ENCODE results near the gene RAB3C. TPM values are rescaled to one million over a fixed set of nuclear protein-coding genes. Genes with fewer than 3 reads are reported as not detected.
A peak's percentile ranks its signal among the peaks of the same experiment; 100 is the strongest.

Gene RAB3C
- total RNA-seq, 3 donors from 2014 or later = 2.9 to 4.8 (median 3.1) TPM

DNA sequence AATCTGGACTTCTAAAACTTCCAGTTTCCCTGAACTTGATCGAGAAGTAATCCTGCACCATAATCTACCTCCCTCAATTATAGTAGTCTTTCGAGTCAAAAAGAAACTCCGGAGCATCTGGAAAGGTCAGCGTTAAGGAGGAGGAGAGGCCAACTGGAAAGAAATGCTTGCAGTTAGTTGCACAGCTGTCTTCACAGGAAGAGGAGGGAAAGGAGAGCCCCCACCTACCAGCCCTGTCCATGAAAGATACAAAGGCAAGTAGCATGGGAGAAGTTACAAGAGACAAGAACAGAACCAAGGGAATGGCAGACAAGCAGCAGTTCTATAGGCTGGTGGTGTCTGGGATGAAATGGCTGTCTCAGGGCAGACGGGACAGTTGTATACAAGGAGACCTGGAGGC is 170.6 kb downstream of the RAB3C start:
- Histone ChIP-seq H3K9me3 (no peaks in the 10 kb centered on the region), H3K4me3 (no peak overlapping the region), H3K36me3 (ENCODE audit: low read depth) (no peaks in the 10 kb centered on the region), H3K4me1 (ENCODE audit: low read depth) (no peaks in the 10 kb centered on the region)
- no peak for ATAC-seq
- intact Hi-C loops (cut with DNase I, micrococcal nuclease) = no loop called here
- DNase-seq = no peak
- TF ChIP-seq, protein P1, sequence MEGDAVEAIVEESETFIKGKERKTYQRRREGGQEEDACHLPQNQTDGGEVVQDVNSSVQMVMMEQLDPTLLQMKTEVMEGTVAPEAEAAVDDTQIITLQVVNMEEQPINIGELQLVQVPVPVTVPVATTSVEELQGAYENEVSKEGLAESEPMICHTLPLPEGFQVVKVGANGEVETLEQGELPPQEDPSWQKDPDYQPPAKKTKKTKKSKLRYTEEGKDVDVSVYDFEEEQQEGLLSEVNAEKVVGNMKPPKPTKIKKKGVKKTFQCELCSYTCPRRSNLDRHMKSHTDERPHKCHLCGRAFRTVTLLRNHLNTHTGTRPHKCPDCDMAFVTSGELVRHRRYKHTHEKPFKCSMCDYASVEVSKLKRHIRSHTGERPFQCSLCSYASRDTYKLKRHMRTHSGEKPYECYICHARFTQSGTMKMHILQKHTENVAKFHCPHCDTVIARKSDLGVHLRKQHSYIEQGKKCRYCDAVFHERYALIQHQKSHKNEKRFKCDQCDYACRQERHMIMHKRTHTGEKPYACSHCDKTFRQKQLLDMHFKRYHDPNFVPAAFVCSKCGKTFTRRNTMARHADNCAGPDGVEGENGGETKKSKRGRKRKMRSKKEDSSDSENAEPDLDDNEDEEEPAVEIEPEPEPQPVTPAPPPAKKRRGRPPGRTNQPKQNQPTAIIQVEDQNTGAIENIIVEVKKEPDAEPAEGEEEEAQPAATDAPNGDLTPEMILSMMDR (IDR thresholded peaks at IDR 0.05) = no peak

DNA sequence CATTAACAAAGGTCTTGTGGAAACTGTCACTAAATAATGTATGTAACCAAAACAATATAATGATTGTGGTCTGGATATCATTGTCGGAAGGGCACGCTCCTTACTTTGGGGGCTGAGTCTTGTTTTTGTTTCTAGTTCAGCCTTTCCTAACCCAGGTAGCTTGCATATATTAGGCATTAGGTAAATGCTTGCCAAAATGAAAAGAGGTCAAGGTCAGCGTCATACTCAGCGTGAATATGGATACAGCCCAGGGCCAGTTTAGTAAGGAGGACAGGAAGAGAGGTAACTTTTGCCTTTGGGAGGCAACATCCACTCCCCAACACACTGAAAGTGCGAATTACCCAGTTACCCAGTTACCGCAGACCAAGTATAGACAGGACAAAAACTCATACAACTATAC is 171.4 kb downstream of the RAB3C start:
- Histone ChIP-seq H3K36me3 (ENCODE audit: low read depth) (no peaks in the 10 kb centered on the region), H3K4me1 (ENCODE audit: low read depth) (no peaks in the 10 kb centered on the region), H3K9me3 (no peaks in the 10 kb centered on the region), H3K4me3 (no peak overlapping the region)
- TF ChIP-seq, protein P1 (IDR thresholded peaks at IDR 0.05) = no peak
- no peak for ATAC-seq
- DNase-seq = no peak
- intact Hi-C loops (cut with DNase I, micrococcal nuclease) = no loop called here

DNA sequence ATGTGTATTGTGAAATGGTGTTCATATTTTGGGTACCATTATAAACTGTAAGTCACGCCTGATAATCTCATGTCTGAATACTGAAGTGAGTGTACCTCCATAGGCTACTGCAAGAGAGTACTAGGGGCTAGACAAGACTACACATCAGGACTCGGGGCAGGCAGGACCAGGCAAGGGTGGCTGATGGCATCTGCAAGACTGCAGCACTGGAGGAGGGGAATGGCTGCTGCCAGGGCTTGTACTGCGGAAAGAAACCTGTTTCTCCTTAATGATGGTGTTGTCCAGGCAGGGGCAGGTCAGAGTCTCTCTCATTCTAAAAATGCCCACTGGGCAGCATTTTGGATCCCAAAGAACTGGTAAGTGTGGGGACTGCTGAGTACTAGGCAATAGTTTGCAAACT is 172.5 kb downstream of the RAB3C start:
- DNase-seq = no peak
- intact Hi-C loops (cut with DNase I, micrococcal nuclease) = no loop called here
- TF ChIP-seq, protein P1 (IDR thresholded peaks at IDR 0.05) = no peak
- H3K4me1 ChIP-seq (ENCODE audit: low read depth) = no peaks in the 10 kb centered on the region
- H3K9me3 ChIP-seq = no peaks in the 10 kb centered on the region
- H3K36me3 ChIP-seq (ENCODE audit: low read depth) = no peaks in the 10 kb centered on the region
- no peak for ATAC-seq
- no peak overlapping the region for H3K4me3 ChIP-seq

DNA sequence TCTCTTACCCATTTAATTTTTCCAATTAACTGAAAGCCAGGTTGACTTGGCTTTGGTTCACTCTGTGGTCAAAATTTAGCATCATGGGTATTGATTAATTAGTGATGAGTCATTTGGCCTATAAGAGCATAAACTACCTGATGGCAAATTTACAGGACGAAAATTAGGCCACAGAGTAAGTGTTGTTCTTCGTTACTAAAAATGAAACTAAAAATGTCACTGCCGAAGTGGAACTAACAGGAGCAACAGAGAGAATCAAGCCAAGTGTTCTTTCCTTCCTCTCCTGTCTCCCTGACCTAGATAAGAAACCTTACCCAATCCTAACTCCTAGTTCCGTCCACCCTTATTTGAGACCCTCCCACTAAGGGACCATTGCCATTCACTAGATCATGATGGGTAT is 176.9 kb downstream of the RAB3C start:
- no peak overlapping the region for H3K4me3 ChIP-seq
- ATAC-seq (peak; percentile 57), DNase-seq (no peak)
- TF ChIP-seq, protein P1 (IDR thresholded peaks at IDR 0.05) = no peak
- no peaks in the 10 kb centered on the region for H3K4me1 ChIP-seq (ENCODE audit: low read depth)
- no peaks in the 10 kb centered on the region for H3K36me3 ChIP-seq (ENCODE audit: low read depth)
- intact Hi-C loops (cut with DNase I, micrococcal nuclease) = no loop called here
- no peaks in the 10 kb centered on the region for H3K9me3 ChIP-seq

DNA sequence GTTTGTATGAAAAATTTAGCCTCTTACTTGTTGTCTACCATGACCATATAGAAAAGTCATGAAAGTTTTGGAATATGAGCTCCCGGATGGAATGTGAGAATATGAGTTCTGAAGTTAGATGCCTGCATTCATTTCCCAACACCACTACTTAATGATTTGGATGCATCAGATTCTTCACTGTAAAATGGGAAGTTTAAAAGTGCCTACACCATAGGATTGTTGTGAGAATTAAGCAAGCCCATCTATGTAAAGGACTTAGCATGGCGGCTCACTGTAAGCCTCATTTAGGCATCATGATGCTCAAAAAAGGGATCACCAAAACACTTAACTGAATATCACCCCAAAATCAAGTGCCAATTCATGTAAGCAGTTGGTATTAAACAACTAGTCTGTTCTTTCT is 177.3 kb downstream of the RAB3C start:
- ATAC-seq = no peak
- no peaks in the 10 kb centered on the region for H3K36me3 ChIP-seq (ENCODE audit: low read depth)
- DNase-seq = no peak
- no peak overlapping the region for H3K4me3 ChIP-seq
- no peaks in the 10 kb centered on the region for H3K4me1 ChIP-seq (ENCODE audit: low read depth)
- no peaks in the 10 kb centered on the region for H3K9me3 ChIP-seq
- TF ChIP-seq, protein P1 (IDR thresholded peaks at IDR 0.05) = no peak
- intact Hi-C loops (cut with DNase I, micrococcal nuclease) = no loop called here

DNA sequence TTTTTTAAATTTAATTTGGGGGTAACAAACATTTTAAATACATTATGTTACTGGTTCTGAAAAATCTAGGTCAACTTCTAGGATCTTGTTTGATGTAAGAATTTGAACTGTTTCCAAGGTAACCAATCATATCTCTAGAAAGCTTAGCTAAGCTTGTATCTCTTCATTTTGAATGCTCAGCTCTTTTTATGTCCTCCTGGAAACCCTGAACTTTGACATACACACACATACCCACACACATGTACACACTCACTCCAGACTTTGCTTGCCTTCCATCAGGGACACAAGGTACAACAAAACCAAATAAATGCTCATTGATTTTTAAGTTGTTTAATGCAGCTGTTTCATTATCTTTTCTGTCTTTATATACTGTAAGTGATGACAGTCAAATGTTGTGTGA is 178.5 kb downstream of the RAB3C start:
- H3K9me3 ChIP-seq = no peaks in the 10 kb centered on the region
- ATAC-seq (no peak), DNase-seq (no peak)
- intact Hi-C loops (cut with DNase I, micrococcal nuclease) = no loop called here
- TF ChIP-seq, protein P1 (IDR thresholded peaks at IDR 0.05) = no peak
- H3K36me3 ChIP-seq (ENCODE audit: low read depth) = no peaks in the 10 kb centered on the region
- no peak overlapping the region for H3K4me3 ChIP-seq
- no peaks in the 10 kb centered on the region for H3K4me1 ChIP-seq (ENCODE audit: low read depth)

All from mucosa of descending colon (tissue), 3 donors.